ENCODE data around the gene CEACAM3.

DNA sequence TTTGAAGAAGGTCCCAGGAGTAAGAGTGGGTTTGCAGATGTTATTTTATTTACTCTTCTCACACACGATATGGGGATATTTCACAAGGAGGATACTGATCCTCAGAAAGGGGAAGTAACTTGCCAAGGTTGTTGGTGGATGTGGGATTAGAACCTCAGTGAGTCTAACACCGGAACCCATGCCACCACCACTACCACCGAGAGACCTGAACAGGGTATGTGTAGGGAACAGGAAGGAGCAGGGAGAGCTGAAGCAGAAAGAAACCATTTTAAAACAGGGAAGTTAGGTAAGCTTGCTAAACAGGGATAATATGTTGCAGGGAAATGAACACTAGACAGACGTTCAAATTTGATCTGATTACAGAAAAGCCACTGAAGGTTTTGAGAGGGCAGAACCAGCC is 11.6 kb upstream of the CEACAM3 start:
- TF ChIP-seq, protein P1, sequence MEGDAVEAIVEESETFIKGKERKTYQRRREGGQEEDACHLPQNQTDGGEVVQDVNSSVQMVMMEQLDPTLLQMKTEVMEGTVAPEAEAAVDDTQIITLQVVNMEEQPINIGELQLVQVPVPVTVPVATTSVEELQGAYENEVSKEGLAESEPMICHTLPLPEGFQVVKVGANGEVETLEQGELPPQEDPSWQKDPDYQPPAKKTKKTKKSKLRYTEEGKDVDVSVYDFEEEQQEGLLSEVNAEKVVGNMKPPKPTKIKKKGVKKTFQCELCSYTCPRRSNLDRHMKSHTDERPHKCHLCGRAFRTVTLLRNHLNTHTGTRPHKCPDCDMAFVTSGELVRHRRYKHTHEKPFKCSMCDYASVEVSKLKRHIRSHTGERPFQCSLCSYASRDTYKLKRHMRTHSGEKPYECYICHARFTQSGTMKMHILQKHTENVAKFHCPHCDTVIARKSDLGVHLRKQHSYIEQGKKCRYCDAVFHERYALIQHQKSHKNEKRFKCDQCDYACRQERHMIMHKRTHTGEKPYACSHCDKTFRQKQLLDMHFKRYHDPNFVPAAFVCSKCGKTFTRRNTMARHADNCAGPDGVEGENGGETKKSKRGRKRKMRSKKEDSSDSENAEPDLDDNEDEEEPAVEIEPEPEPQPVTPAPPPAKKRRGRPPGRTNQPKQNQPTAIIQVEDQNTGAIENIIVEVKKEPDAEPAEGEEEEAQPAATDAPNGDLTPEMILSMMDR (IDR thresholded peaks at IDR 0.05; ENCODE audit: low read depth, low read length, missing input control), result no peak
- TF ChIP-seq SP1 (IDR thresholded peaks at IDR 0.05), result no peak
- TF ChIP-seq, protein P2, sequence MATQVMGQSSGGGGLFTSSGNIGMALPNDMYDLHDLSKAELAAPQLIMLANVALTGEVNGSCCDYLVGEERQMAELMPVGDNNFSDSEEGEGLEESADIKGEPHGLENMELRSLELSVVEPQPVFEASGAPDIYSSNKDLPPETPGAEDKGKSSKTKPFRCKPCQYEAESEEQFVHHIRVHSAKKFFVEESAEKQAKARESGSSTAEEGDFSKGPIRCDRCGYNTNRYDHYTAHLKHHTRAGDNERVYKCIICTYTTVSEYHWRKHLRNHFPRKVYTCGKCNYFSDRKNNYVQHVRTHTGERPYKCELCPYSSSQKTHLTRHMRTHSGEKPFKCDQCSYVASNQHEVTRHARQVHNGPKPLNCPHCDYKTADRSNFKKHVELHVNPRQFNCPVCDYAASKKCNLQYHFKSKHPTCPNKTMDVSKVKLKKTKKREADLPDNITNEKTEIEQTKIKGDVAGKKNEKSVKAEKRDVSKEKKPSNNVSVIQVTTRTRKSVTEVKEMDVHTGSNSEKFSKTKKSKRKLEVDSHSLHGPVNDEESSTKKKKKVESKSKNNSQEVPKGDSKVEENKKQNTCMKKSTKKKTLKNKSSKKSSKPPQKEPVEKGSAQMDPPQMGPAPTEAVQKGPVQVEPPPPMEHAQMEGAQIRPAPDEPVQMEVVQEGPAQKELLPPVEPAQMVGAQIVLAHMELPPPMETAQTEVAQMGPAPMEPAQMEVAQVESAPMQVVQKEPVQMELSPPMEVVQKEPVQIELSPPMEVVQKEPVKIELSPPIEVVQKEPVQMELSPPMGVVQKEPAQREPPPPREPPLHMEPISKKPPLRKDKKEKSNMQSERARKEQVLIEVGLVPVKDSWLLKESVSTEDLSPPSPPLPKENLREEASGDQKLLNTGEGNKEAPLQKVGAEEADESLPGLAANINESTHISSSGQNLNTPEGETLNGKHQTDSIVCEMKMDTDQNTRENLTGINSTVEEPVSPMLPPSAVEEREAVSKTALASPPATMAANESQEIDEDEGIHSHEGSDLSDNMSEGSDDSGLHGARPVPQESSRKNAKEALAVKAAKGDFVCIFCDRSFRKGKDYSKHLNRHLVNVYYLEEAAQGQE (IDR thresholded peaks at IDR 0.05), result no peak
- TF ChIP-seq, protein P3, sequence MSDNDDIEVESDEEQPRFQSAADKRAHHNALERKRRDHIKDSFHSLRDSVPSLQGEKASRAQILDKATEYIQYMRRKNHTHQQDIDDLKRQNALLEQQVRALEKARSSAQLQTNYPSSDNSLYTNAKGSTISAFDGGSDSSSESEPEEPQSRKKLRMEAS (IDR thresholded peaks at IDR 0.05), result no peak

Data from liver (tissue), 3 donors.